ENCODE measurements around the gene TMEM170B. TPM values are rescaled to one million over a fixed set of nuclear protein-coding genes. Genes with fewer than 3 reads are reported as not detected.

TMEM170B gene, protein sequence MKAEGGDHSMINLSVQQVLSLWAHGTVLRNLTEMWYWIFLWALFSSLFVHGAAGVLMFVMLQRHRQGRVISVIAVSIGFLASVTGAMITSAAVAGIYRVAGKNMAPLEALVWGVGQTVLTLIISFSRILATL
- 0.32 and 0.34 TPM in 2 replicates for total RNA-seq

DNA sequence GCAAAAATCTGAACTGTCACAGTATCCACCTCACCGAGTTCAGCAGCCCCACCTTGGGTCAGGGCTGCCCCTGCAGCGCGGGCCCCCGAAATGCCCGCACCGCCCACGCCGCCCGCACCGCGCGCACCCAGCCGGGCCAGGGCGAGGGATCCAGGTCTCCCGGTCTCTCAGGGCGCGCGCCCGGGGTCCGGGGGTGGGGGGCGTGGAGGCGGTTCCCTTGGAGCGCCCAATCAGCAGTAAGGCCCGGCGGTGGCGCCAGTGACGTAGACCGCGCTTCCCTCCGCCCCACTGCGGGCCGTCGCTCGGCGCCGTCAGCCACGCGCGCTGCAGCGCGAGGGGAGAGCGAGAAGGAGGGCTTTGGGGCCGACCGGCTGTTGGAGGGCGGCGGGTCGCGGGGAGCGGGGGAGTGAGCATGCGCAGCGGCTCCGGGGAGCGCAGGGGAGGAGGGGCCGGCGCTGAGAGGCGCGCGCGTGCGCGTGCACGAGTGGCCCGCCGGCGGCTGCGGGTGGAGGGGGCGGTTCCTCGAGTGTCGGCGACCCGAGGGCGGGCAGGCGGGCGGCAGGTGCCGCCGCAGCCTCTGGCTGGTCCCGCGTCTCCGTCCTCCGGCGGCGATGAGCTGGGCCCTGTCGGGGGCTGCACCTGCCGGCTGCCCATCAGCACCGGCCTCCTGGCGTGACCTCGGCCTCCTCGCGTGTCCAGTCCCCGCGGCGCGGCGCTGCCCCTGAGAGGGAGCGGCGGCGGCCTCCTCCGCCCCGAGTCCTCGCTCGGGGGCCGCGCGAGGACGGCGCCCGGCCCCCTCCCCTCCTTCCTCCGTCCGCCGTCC, at the start of gene TMEM170B:
Gene TMEM170B (plus strand): TSS at position 521 of the 823 bp plus-strand sequence. CDS start 529 bp downstream, outside the sequence.

Other genes with a start within 250 kb of the TMEM170B start
- gene ADTRP, start 241.1 kb downstream of the TMEM170B start, total RNA-seq, result 2.2 and 3.0 TPM in 2 replicates